OCI-LY1 (cell line): ENCODE data around the gene PCSK5.

Source experiments
- CTCF ChIP-seq: fragments of 200-600 bp; sonication (generic), shearing (Covaris generic); IDR thresholded peaks from 2 replicates; pipeline ENCODE4 v1.5.1; 2017; ENCODE audit warnings: mild to moderate bottlenecking, antibody characterized with exemption, low read length, moderate library complexity, mixed read lengths
- EZH2 ChIP-seq: fragments of 200-600 bp; sonication (generic), shearing (Covaris generic); IDR thresholded peaks from 2 replicates; pipeline ENCODE4 v1.8.0; 2017; ENCODE audit warnings: borderline replicate concordance, mixed run types, mild to moderate bottlenecking, antibody characterized with exemption, low read length, moderate library complexity, mixed read lengths

GRCh38 chr9:76245518-76245917 is 355.0 kb downstream of the PCSK5 start:
- TF ChIP-seq CTCF, result no peak
- TF ChIP-seq EZH2, result no peak
